Hematopoietic multipotent progenitor cell treated with erythropoietin and hydrocortisone succinate and interleukin-3 and kit ligand, for 15 days (in vitro differentiated cells): ENCODE results near the gene LGR6.
"Not testable (repeated sequence)": the region's sequence is repeated elsewhere in the genome, so short reads cannot be mapped to it uniquely, and the experiment has no call there.

Source experiments
- DNase-seq: peaks from one replicate; pipeline ENCODE4 v3.0.0-alpha.2; 2015; ENCODE audit warnings: low spot score

The LGR6 gene

DNA sequence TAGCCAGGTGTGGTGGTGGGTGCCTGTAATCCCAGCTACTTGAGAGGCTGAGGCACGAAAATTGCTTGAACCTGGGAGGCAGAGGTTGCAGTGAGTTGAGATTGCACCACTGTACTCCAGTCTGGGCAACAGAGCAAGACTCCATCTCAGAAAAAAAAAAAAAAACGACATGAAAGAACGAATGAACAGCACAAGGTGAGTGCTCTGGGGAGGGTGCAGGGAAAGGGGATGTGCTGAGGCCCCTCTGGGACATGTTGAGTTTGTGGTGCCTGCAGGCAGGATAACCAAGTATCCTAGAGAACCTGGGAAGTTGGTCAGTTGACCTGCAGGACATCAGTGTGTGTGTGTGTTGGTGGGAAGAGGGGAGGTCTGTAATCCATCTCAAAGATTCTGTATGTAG, 46.6 kb downstream of the LGR6 start:
- not testable (repeated sequence) for DNase-seq

DNA sequence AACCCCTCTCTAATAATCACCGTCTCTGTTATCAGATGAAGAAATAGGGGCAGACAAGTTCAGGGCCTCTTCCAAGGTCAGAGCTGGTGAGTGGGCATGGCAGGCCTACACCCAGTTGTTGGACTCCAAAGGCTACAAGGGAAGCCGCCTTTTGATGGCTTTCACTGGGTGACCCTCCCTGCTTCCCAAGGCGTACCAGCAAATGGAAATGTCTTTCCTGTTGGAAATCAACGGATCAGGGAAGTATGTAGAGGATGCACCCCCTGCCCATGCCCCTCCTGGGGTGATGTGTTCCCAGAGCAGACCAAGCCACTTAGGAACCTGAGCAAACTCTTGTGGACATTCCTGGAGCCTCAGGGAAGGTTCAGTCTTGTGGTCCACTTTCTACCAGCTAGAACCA, 47.4 kb downstream of the LGR6 start:
- no peak for DNase-seq

DNA sequence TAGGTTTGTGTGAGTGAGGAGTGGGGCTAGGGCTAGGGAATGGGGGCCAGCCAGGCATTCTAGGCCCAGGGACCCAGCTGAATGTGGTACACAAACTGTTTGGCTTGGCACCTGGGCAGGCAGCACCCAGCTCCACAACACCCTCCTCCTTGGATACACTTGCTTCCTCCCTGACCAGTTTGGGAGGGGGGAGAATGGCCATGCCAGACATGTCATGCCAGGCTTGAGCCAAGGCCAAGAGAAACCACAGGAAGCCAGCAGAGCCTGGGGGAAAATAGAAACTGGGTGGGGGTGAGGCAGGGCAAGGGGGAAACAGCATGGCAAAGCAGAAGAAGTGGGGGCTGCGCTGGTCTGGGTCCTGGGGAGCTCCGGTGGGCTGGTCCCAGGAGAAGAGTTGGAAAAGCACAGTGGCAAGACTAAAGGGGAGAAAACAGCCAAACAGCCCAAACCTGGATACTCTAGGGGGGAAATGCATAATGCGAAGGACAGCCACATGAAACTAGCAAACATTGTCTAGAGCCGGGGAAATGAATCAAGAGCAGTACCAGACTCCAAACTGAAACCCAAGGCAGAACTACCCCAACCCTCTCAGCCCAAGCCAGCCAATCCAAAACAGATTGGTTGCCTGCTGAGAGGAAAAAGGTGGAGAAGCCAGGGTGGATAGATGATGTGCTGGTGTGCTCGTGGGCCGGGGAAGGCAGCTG, 47.9 kb downstream of the LGR6 start:
- DNase-seq = no peak

DNA sequence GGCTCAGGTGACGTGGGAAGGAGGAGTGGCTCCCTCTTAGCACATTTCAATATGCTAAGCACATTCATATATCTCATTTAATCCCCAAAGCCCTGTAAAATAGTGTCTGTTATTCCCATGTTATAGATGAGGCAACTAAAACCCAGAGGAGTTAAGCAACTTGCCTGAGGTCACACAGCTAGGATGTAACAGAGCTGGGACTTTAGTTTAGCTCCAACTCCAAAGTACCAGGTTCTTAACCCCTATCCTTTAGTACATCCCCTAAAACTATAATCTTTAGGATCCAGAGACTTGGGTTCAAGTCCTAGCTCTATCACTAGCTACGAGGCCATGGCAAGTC, 48.5 kb downstream of the LGR6 start:
- no peak for DNase-seq

DNA sequence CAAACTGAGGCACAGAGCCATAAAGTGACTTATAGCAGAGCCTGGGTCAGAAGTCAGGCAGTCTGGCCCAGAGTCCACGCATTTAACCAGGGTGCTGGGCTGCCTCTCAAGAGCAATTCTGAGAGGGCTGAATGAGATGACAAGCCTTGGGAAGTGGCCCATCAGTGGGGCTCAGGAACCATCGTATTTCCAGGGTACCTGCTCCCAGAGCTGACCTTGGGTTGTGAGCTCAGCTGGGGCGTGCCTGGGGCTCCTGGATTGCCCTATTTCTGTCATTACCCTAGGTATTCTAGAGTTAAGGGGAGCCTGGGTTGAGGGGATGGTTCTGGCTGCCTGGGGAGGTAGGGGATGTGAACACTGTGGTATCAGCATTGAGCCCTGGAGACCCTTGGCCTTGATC, 49.4 kb downstream of the LGR6 start:
- no peak for DNase-seq

DNA sequence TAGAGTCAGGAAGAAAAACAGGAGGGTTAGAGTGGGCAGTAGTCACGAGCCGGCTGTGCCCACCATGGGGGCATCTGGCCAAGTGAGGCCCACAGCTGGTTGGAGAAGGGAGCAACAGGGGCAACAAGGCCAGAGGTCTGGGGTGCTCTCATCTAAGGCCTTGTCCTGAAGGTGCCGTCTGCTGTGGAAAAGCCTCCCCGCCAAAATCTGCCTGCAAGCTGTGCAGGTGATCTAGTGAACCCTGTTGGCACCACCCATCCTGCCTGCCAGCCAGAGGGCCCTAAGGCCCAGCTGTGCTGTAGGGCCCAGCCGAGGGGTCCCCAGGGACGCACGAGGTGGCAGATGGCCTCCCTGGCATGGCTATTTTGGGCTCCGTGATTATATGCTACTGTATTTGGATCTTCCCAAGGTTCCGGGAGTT, 51.3 kb downstream of the LGR6 start:
- DNase-seq = no peak

DNA sequence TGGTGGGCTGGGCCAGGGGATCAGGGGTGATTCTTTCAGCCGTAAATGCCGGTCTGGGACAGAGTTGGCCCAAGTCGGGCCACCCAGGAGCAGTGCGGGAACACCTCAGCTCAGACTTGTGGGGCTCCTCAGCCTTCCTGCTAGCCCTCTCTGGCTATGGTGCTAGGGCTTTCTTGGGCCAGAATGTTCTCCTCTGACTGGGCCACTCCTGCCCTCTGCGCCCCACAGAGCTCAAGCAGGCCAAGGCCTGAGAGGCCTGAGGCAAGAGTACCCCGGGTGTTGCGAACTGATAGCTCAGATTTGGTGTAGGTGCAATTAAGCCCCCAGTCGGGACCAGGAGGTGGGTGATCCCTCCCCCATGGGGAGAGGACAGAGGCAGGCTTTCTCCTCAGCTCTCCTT, 51.8 kb downstream of the LGR6 start:
- no peak for DNase-seq

DNA sequence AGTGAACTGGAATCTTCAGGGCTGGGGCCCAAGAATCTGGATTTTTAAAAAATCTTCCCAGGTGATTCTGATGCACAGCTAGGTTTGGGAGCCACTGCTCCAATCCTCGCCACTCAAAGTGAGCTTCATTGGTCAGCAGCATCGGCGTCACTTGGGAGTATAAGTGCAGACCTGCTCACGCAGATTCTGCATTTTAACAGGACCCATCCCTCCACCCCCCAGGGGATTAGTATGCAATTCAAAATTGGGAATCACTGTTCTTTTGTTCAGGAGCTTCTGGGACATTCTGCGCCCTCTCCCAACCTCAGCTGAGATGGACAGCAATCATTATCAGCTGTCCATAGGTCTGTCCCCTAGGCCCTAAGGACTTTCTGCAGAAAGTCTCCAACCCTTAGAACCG, 53.5 kb downstream of the LGR6 start:
- DNase-seq = no peak

DNA sequence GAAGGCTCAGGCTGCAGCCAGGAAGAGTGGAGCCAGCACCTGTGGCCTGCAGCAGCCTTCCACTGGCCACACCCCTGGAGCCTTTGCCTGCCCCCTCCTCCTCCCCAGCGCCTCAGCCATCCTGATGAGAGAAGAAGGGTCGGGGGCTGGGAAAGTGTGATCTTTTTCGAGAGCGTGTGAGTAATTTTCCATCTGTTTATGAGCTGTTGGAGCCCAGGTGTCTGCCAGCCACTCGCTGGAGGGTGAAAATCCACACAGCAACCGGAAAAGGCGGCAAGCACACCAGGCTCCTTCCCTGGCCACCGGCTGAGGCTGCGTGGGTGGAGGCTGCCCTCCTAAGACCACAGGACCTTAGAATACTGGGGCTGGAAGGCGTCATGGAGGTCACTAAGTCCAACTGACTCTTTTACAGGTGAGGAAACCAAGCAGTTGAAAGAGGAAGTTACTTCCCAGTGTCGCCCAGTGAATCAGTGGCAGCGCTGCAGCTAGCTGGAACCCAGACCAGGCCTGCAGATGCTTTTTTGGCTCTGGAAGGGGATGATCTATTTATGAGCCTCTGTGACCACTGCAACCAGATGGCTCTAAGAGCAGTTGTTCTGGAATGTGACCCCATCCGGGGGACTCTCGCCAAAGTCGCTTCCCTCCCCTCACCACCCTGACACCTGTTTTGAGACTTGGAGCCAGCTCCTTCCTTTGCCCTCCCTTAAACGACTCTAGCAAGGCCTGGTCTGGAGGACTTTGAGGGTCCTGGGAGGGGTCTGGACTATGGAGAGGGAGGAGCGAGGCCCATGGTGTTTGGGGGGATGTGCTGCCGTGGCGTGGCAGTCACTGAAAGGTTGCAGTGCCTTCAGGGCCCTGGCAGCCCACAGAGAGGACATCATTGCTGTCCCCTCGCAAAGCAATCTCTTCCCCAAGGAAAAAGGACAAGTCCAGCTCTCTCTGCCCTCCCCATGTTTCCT, 54.5 kb downstream of the LGR6 start:
- no peak for DNase-seq

DNA sequence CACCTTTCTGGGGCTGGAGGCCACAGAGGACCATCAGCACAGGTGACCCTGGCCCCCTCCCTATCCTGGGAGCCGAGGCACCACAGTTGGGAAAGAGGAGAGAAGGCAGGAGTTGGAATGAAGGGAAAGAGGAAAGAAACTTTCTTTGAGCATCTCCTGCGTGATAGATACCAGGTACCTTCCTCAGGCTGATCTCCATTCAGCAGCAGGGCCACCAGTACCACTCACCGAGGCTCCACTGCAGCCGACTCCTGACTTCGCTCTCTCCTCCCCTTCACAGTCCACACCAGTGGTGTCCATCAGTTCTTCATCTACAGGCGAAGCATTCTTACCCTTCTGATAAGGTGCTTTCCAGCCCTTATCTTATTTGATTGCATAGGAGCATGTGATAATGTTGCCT, 55.3 kb downstream of the LGR6 start:
- no peak for DNase-seq

DNA sequence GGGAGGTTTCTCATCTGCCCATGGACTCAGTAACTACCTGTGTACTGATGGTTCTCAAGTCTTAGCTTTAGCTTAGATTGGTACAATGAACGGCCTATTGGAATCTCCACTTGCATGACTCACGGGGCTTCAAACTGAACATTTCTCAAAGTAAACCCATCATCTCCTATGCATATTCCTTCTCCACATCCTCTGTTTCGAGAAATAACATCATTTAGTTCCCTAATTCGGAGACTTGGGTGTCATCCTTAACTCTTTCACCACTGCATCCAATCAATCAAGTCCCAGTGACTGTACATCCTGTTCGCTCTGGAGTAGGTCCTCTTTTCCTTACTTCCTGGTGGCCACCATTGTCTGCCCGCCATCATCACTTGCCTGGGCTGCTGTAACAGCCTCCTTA, 55.8 kb downstream of the LGR6 start:
- no peak for DNase-seq

DNA sequence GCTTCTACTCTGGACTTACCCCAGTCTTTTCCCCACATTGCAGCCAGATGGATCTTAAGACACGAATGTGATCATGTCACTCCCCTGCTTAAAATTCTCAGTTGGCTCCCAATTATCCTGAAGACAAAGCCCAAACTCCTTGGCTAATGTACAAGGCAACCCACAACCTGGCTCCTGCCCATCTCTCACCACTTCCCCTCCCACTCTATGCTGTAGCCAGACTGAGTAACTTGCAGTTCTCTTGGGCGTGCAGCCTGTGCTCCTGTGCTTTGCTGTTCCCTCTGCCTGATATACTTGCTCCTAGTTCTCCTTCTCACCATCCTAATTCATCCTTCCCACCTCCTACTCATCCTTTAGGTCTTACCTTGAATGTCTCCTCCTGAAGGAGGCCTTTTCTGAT, 56.2 kb downstream of the LGR6 start:
- no peak for DNase-seq

DNA sequence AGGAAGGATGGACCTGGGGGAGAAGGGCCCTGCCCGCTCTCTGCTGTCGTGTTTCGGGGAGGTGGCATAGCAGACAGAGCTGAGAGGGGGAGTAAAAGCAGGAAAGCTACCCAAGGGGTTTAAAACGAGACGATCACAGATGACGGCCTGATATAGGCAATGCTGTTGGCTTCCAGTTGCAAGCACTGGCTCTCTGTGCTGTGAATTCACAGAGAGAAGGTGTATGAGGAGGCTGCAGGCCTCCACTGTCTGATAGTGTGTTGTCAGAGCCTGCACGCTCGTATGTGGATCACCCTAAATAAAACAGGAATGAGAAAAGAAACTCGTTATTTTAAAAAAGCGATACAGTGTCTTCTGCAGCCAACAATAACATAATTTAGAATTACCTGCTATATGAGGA, 57.4 kb downstream of the LGR6 start:
- DNase-seq = no peak

DNA sequence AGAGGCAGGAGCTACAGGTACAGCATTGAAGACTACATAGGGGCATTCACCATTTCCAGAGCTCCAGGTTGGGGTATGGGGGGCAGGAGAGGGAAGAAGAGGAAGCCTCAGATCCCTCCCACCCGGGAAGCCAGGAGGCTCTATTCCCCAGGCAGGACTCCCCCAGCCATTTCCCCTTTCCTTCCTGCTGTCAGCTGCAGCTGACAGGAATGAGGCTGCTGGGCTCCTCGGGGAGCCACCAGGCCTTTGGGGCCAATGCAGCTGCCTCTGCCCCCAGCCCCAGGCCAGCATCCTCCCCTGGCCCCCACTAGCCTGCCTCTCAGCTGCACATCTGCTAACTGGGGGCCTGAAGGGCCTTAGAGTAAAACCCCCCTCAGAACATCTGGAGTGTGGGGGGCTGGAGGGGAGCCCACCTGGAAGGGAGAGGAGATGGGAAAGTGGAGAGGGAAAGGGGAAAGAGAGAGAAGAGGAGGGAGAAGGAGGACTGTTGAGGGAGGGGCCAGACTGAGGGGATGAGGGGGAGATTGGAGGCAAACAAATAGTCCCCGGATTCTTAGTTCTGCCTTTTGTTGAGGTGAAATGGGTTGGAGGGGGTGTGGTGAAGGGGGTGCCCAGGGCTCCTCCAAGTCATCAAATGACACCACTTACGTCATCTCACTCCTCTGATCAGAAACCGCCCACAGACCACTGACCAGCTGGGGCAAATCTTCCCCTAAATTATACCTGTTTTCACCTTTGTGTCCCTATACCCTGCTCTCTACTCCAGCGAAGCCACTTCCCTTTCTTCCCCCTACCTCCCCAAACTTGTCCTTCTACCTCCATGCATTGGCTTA, 58.0 kb downstream of the LGR6 start:
- no peak for DNase-seq

DNA sequence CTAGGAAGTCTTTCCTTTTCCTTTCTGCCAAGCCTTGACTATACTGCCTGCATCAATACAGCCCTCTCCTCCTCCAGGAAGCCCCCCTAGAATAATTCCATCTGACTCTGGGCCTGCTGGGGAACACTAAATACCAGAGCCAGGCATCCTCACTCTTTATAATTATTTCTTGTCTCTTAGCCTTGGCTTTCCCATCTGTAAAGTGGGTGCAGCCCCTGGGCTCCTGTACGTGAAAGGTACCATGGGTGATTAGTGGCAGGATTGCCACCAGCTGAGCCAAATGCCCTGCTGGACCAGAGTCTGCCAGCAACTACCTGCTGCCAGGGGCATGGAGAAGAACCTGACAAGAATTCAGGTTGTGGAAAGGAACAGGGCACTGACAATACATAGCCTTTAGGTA, 58.7 kb downstream of the LGR6 start:
- no peak for DNase-seq

DNA sequence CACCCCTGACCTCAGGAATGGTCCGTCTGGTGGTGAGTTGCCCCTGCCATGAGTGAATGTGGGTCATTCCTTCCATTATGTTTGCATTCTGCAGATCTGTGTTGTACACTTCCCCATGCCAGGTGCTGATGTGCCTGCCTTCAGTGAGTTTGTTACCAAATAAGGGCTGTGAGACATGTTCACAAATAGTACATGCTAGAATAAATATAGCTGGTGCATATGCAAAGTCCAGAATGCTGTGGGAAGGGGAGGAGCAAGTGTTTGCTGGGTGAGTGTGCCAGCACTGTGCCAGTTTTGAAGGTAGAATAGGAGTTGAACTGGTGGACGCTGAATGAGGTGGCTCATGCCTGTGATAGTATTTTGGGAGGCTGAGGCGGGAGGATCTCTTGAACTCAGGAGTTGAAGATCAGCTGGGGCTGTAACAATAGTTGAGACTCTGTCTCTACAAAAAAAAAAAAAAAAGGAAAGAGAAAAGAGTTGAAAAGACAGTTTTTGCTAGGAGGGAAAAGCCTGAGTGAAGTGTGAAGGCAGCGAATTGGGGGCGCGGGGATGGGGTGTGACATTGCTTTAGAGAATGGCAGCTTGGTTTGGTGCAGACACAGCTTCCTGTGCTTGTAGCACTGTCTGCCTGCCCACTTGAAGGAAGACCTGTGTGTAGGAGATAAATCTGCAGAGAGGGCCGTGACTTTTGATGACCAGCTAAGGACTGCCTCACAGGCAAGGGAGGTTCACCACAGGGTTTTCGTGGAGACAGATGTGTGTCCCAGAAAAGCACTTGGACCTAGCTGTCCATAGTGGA, 61.1 kb downstream of the LGR6 start:
- DNase-seq = no peak

DNA sequence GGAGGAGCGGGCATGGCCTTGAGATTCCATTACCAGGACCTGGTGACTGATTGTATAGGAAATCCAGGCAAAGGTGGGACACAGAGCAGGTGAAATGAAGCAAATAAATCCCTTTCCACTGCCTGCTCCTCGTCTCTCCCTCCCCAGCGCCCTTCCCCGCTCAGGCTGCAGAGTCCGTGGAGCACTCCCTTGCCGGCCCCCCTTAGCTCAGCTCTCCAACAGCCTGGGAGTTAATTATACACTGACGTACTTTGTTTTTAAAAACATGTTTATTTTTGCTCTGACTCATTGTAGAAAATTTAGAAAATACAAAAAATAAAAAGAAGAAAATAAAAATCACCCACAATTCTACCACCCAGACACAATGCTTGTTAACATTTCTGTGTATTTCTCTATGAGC, 61.7 kb downstream of the LGR6 start:
- DNase-seq = no peak

DNA sequence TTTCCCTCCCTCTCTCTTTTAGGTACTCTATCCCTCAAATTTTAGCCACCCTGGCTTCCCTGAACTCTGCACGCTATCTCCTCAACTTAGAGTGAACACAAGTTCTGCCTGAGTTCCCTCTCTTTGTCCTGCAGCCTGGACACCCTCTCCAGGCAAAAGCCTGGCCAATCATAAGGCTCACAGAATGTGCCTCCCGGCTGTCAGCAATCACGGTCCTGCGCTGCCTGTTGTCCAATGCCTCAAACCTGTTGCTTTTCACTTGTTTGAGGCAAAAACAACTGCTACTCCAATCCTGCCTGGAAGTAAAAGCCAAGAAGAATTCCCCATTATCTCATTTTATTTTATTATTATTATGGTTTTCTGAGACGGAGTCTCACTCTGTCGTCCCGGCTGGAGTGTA, 66.1 kb downstream of the LGR6 start:
- no peak for DNase-seq

DNA sequence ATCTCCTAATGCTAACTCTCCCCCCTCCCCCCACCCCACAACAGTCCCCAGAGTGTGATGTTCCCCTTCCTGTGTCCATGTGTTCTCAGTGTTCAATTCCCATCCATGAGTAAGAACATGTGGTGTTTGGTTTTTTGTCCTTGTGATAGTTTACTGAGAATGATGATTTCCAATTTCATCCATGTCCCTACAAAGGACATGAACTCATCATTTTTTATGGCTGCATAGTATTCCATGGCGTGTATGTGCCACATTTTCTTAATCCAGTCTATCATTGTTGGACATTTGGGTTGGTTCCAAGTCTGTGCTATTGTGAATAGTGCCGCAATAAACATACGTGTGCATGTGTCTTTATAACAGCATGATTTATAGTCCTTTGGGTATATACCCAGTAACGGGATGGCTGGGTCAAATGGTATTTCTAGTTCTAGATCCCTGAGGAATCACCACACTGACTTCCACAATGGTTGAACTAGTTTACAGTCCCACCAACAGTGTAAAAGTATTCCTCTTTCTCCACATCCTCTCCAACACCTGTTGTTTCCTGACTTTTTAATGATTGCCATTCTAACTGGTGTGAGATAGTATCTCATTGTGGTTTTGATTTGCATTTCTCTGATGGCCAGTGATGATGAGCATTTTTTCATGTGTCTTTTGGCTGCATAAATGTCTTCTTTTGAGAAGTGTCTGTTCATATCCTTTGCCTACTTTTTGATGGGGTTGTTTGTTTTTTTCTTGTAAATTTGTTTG, 67.8 kb downstream of the LGR6 start:
- not testable (repeated sequence) for DNase-seq

DNA sequence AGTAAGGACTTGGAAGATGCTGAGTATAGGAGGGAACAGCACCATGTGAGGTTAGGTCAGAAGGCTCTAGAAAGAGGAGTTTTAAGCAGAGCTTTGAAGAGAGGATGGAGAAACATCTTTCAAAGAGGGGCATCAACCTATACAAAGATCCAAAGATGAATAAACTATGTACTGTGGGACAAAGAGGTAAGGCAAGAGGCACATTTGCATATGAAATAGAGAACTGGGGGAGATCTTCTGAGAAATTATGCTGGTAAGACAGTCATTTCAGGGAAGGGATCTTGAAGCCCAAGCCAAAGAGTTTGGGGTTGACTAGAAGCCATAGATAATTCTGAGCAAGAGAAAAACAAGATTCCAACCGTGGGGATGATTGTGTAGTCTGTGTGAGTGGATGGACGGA, 70.0 kb downstream of the LGR6 start:
- DNase-seq = no peak

DNA sequence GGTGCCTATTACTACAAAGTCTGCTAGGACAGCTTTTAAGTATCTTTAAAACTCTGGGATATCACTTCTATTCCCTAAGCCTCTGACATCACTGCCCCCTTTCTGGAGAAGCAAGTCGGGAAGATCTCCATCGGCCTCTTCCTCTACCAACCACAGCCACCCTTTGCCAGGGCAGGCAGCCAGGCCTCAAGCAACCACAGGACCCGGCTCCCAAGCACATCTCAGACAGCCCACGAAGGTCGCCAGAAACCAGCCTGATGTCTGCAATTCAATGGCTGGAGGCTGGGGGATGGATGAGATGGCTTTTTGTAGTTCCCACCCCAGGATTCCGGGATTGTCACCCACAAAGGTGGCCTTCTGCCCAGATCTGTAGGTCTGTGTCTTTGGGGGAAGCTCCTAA, 70.7 kb downstream of the LGR6 start:
- no peak for DNase-seq
